Vagina (tissue), 2 donors: ENCODE measurements around the gene MORF4L2.

Experiments used
- POLR2A ChIP-seq, 2 donors: fragments of 450-650 bp; IDR thresholded peaks; one replicate each; pipeline ENCODE4 v1.6.1; 2017; ENCODE audit warnings: antibody characterized with exemption in 2 of 2, mild to moderate bottlenecking in 2 of 2, moderate library complexity in 2 of 2
- POLR2AphosphoS5 ChIP-seq, 2 donors: sonication (generic); formaldehyde crosslinking; IDR thresholded peaks; one replicate each; pipeline ENCODE4 v1.9.0; 2017; ENCODE audit warnings: antibody characterized with exemption in 2 of 2, mild to moderate bottlenecking in 2 of 2, low read depth in 1 of 2; ENCODE audit not compliant: insufficient read depth in 1 of 2
- TF ChIP-seq, protein P1 (sequence below), 3 experiments: fragments of 450-650 bp in 2 of 3; fragments of 200-600 bp in 1 of 3; sonication (generic) in 1 of 3; IDR thresholded peaks; one replicate each; pipeline ENCODE4 v1.5.1; 2017 to 2019; ENCODE audit warnings: antibody characterized with exemption in 3 of 3, mild to moderate bottlenecking in 2 of 3, moderate library complexity in 2 of 3

DNA sequence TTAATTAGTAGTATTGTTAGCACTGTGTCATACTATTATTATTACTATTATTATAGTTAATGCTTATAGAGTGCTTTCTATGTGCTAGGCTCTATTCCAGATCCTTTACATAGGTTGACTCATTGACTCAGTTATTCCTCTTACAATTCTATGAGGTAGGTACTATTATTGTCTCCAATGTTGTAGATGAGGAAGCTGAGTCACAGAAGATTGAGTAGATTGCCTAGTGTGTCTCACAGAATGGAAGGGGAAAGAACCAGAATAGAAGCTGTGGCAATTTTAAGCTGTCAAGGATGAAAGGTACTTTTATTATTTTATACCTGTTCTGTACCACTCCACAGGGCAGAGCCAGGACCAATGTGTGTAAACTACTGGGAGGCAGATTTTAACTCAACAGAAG lies 59.6 kb downstream of the MORF4L2 start:
- TF ChIP-seq, protein P1, sequence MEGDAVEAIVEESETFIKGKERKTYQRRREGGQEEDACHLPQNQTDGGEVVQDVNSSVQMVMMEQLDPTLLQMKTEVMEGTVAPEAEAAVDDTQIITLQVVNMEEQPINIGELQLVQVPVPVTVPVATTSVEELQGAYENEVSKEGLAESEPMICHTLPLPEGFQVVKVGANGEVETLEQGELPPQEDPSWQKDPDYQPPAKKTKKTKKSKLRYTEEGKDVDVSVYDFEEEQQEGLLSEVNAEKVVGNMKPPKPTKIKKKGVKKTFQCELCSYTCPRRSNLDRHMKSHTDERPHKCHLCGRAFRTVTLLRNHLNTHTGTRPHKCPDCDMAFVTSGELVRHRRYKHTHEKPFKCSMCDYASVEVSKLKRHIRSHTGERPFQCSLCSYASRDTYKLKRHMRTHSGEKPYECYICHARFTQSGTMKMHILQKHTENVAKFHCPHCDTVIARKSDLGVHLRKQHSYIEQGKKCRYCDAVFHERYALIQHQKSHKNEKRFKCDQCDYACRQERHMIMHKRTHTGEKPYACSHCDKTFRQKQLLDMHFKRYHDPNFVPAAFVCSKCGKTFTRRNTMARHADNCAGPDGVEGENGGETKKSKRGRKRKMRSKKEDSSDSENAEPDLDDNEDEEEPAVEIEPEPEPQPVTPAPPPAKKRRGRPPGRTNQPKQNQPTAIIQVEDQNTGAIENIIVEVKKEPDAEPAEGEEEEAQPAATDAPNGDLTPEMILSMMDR (IDR thresholded peaks at IDR 0.05) = no peak
- TF ChIP-seq POLR2A (IDR thresholded peaks at IDR 0.05) (no peak), POLR2AphosphoS5 (IDR thresholded peaks at IDR 0.05; ENCODE audit: insufficient read depth in 1 of 2, low read depth in 1 of 2) (no peak)
